Gastroesophageal sphincter (tissue), 3 donors: Measurements from ENCODE around the gene SLC37A1.

ENCODE experiments used
- POLR2A ChIP-seq, 2 donors: fragments of 450-650 bp; IDR thresholded peaks; one replicate each; pipeline ENCODE4 v1.6.1; 2017; ENCODE audit warnings: antibody characterized with exemption in 2 of 2, mild to moderate bottlenecking in 2 of 2, moderate library complexity in 1 of 2
- TF ChIP-seq, protein P1 (sequence below), 4 experiments: fragments of 200-600 bp in 2 of 4; fragments of 450-650 bp in 2 of 4; sonication (generic) in 1 of 4; IDR thresholded peaks; one replicate each; pipeline ENCODE4 v1.5.1; 2017 to 2019; ENCODE audit warnings: antibody characterized with exemption in 4 of 4, mild to moderate bottlenecking in 2 of 4, moderate library complexity in 2 of 4

DNA sequence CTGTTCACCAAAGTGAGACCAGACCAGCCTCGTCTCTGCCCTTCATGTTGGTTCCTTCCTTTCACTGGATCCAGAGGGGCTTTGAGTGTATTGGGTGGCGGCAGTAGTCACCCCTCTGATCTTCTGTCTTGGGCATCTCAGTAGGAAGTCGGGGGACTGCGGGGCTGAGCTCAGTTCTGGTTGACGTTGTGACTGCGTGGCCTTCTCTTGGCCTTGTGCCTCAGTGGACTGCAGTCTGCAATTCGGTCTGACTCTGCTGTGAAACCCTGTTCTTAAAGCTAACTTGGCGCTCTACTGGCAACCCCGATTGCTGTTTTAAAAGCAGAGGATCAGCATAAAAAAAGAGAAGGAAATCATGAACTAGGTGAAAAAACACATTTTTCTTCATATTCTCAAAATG, 56.7 kb downstream of the SLC37A1 start:
- TF ChIP-seq, protein P1, sequence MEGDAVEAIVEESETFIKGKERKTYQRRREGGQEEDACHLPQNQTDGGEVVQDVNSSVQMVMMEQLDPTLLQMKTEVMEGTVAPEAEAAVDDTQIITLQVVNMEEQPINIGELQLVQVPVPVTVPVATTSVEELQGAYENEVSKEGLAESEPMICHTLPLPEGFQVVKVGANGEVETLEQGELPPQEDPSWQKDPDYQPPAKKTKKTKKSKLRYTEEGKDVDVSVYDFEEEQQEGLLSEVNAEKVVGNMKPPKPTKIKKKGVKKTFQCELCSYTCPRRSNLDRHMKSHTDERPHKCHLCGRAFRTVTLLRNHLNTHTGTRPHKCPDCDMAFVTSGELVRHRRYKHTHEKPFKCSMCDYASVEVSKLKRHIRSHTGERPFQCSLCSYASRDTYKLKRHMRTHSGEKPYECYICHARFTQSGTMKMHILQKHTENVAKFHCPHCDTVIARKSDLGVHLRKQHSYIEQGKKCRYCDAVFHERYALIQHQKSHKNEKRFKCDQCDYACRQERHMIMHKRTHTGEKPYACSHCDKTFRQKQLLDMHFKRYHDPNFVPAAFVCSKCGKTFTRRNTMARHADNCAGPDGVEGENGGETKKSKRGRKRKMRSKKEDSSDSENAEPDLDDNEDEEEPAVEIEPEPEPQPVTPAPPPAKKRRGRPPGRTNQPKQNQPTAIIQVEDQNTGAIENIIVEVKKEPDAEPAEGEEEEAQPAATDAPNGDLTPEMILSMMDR (IDR thresholded peaks at IDR 0.05) = no peak
- TF ChIP-seq POLR2A (IDR thresholded peaks at IDR 0.05) = no peak
